SK-N-SH treated with all-trans-retinoic acid at 6 μM for 48 hours (cell line): Measurements from ENCODE around the gene SETDB2.

Experiments
- ATAC-seq: fragments of 200-7000 bp; cut with Tn5 transposase; 3 replicates; pipeline ENCODE4 v1.9.1; 2020; ENCODE audit warnings: mild to moderate bottlenecking, moderate library complexity
- ARNTL ChIP-seq: fragments of 450-650 bp; formaldehyde crosslinking; IDR thresholded peaks from 2 replicates; pipeline ENCODE4 v1.5.0; 2020; ENCODE audit warnings: low read depth, mild to moderate bottlenecking, moderate library complexity, borderline replicate concordance
- BACH2 ChIP-seq: fragments of 250-450 bp; sonication (Bioruptor Pico); IDR thresholded peaks from 2 replicates; pipeline ENCODE4 v1.9.0; 2021; ENCODE audit warnings: mild to moderate bottlenecking, borderline replicate concordance
- CREB5 ChIP-seq: fragments of 250-450 bp; sonication (Bioruptor Pico); IDR thresholded peaks from 2 replicates; pipeline ENCODE4 v1.5.1; 2020; ENCODE audit warnings: low read depth, mild to moderate bottlenecking, moderate library complexity
- CSDC2 ChIP-seq: fragments of 250-450 bp; sonication (Bioruptor Pico); IDR thresholded peaks from 2 replicates; pipeline ENCODE4 v1.5.0; 2020; ENCODE audit warnings: mild to moderate bottlenecking, moderate library complexity
- CSRNP3 ChIP-seq: fragments of 250-450 bp; sonication (Bioruptor Pico); IDR thresholded peaks from 2 replicates; pipeline ENCODE4 v1.5.1; 2021; ENCODE audit warnings: mild to moderate bottlenecking, moderate library complexity
- ESRRG ChIP-seq: fragments of 250-450 bp; sonication (Bioruptor Pico); IDR thresholded peaks from 2 replicates; pipeline ENCODE4 v1.6.1; 2021; ENCODE audit warnings: mild to moderate bottlenecking
- GLIS3 ChIP-seq: fragments of 250-450 bp; sonication (Bioruptor Pico); IDR thresholded peaks from 2 replicates; pipeline ENCODE4 v1.5.0; 2020; ENCODE audit warnings: mild to moderate bottlenecking, moderate library complexity
- ISL1 ChIP-seq: fragments of 250-450 bp; sonication (Bioruptor Pico); IDR thresholded peaks from 2 replicates; pipeline ENCODE4 v2.1.2; 2022; ENCODE audit warnings: mild to moderate bottlenecking, moderate library complexity
- OSR1 ChIP-seq: fragments of 250-450 bp; sonication (Bioruptor Pico); IDR thresholded peaks from 2 replicates; pipeline ENCODE4 v1.8.0; 2022; ENCODE audit warnings: moderate library complexity, mild to moderate bottlenecking, inconsistent platforms
- PATZ1 ChIP-seq: fragments of 250-450 bp; sonication (Bioruptor Pico); IDR thresholded peaks from 2 replicates; pipeline ENCODE4 v1.8.0; 2020; ENCODE audit warnings: mild to moderate bottlenecking, moderate library complexity, borderline replicate concordance
- POU6F1 ChIP-seq: fragments of 250-450 bp; sonication (Bioruptor Pico); IDR thresholded peaks from 2 replicates; pipeline ENCODE4 v1.8.0; 2021; ENCODE audit warnings: low read depth, mild to moderate bottlenecking, moderate library complexity, borderline replicate concordance
- PPARA ChIP-seq: fragments of 250-450 bp; sonication (Bioruptor Pico); IDR thresholded peaks from 2 replicates; pipeline ENCODE4 v1.5.0; 2020; ENCODE audit warnings: mild to moderate bottlenecking, borderline replicate concordance
- RARB ChIP-seq: fragments of 250-450 bp; sonication (Bioruptor Pico); IDR thresholded peaks from 2 replicates; pipeline ENCODE4 v1.8.0; 2021; ENCODE audit warnings: mild to moderate bottlenecking, moderate library complexity
- SNAI2 ChIP-seq: fragments of 250-450 bp; sonication (Bioruptor Pico); IDR thresholded peaks from 2 replicates; pipeline ENCODE4 v1.5.0; 2020; ENCODE audit warnings: mild to moderate bottlenecking, moderate library complexity
- TCF4 ChIP-seq: fragments of 250-450 bp; sonication (Bioruptor Pico); IDR thresholded peaks from 2 replicates; pipeline ENCODE4 v1.8.0; 2021; ENCODE audit warnings: mild to moderate bottlenecking, moderate library complexity, borderline replicate concordance
- TOX ChIP-seq: fragments of 250-450 bp; sonication (Bioruptor Pico); IDR thresholded peaks from 2 replicates; pipeline ENCODE4 v1.8.0; 2021; ENCODE audit warnings: mild to moderate bottlenecking, moderate library complexity, borderline replicate concordance
- TSHZ2 ChIP-seq: fragments of 250-450 bp; sonication (Bioruptor Pico); IDR thresholded peaks from 2 replicates; pipeline ENCODE4 v1.5.0; 2020; ENCODE audit warnings: mild to moderate bottlenecking, moderate library complexity
- ZFP3 ChIP-seq: fragments of 250-450 bp; sonication (Bioruptor Pico); IDR thresholded peaks from 2 replicates; pipeline ENCODE4 v1.5.0; 2020; ENCODE audit warnings: mild to moderate bottlenecking, moderate library complexity
- ZFP30 ChIP-seq: fragments of 450-650 bp; formaldehyde crosslinking; IDR thresholded peaks from 2 replicates; pipeline ENCODE4 v1.5.0; 2022; ENCODE audit warnings: mild to moderate bottlenecking, moderate library complexity
- ZNF565 ChIP-seq: fragments of 450-650 bp; formaldehyde crosslinking; conservative IDR thresholded peaks from 2 replicates; pipeline ENCODE4 v1.5.0; 2020; ENCODE audit warnings: low read depth, mild to moderate bottlenecking, moderate library complexity
- ZNF70 ChIP-seq: fragments of 450-650 bp; formaldehyde crosslinking; IDR thresholded peaks from 2 replicates; pipeline ENCODE4 v1.5.0; 2020; ENCODE audit warnings: mild to moderate bottlenecking, moderate library complexity

The SETDB2 gene

GRCh38 chr13:49516467-49516866 is 72.4 kb downstream of the SETDB2 start (continued):
- TF ChIP-seq CREB5 (CRISPR knock-in tag) (no peak), SNAI2 (CRISPR knock-in tag) (no peak), ARNTL (CRISPR knock-in tag) (no peak), TOX (CRISPR knock-in tag) (no peak), ZFP3 (no peak), ZNF70 (CRISPR knock-in tag) (no peak), GLIS3 (CRISPR knock-in tag) (no peak)

- no peak for ATAC-seq
- no peak for TF ChIP-seq BACH2
- TF ChIP-seq TSHZ2 (CRISPR knock-in tag), result no peak
- no peak for TF ChIP-seq CSDC2 (CRISPR knock-in tag)
- TF ChIP-seq ISL1 (CRISPR knock-in tag), result no peak
Observed at GRCh38 chr13:49517461-49517860, 73.4 kb downstream of the SETDB2 start.

- no peak for TF ChIP-seq ARNTL (CRISPR knock-in tag)
- ATAC-seq, result no peak
Observed at GRCh38 chr13:49521224-49521623, 77.2 kb downstream of the SETDB2 start.

- no peak for ATAC-seq
- no peak for TF ChIP-seq ZFP3
- TF ChIP-seq TOX (CRISPR knock-in tag), result no peak
- TF ChIP-seq ESRRG, result no peak
- TF ChIP-seq BACH2, result no peak
- no peak for TF ChIP-seq POU6F1 (CRISPR knock-in tag)
- TF ChIP-seq ARNTL (CRISPR knock-in tag), result no peak
- TF ChIP-seq ZNF565 (CRISPR knock-in tag), result no peak
- TF ChIP-seq SNAI2 (CRISPR knock-in tag), result no peak
- no peak for TF ChIP-seq ZFP30 (CRISPR knock-in tag)
- no peak for TF ChIP-seq PATZ1
- no peak for TF ChIP-seq PPARA (CRISPR knock-in tag)
- no peak for TF ChIP-seq OSR1 (CRISPR knock-in tag)
- TF ChIP-seq TCF4 (CRISPR knock-in tag), result no peak
- no peak for TF ChIP-seq CSRNP3 (CRISPR knock-in tag)
- no peak for TF ChIP-seq CREB5 (CRISPR knock-in tag)
- no peak for TF ChIP-seq CSDC2 (CRISPR knock-in tag)
- no peak for TF ChIP-seq RARB
Observed at GRCh38 chr13:49524740-49525501, 80.8 kb downstream of the SETDB2 start.
